Activated T-helper 1 cell treated with anti-CD3 and anti-CD28 coated beads, Interleukin-12 subunit alpha, Interleukin-12 subunit beta, Interleukin-2, Interleukin-4 antibody, amounts not matched to agents 30 ng/mL and 10 ng/mL and 1 ng/mL, durations not matched to agents 14 hours and 24 hours and 36 hours (primary cell): ENCODE data around the gene PRDM8. TPM values are rescaled to one million over a fixed set of nuclear protein-coding genes. Genes with fewer than 3 reads are reported as not detected.
A peak's percentile ranks its signal among the peaks of the same experiment; 100 is the strongest.

ENCODE experiments used
- DNase-seq: peaks from one replicate; pipeline ENCODE4 v3.0.0; 2021; ENCODE audit warnings: low spot score
- H3K27ac Mint-ChIP-seq: one replicate; pipeline ENCODE4 v1.8.0; 2021; ENCODE audit warnings: mild to moderate bottlenecking, mixed read lengths
- H3K27me3 Mint-ChIP-seq: one replicate; pipeline ENCODE4 v1.8.0; 2022; ENCODE audit warnings: mild to moderate bottlenecking, moderate library complexity, mixed read lengths; ENCODE audit not compliant: insufficient read depth
- H3K36me3 Mint-ChIP-seq: one replicate; pipeline ENCODE4 v1.8.0; 2021; ENCODE audit warnings: low read depth, mixed read lengths
- H3K4me1 Mint-ChIP-seq: one replicate; pipeline ENCODE4 v1.8.0; 2021; ENCODE audit warnings: low read depth, mixed read lengths
- H3K4me3 Mint-ChIP-seq: one replicate; pipeline ENCODE4 v1.8.0; 2021; ENCODE audit warnings: mild to moderate bottlenecking, moderate library complexity, mixed read lengths
- H3K9me3 Mint-ChIP-seq: one replicate; pipeline ENCODE4 v1.8.0; 2021; ENCODE audit warnings: mixed read lengths
- intact Hi-C: fragments of 100-400 bp; cut with micrococcal nuclease; formaldehyde crosslinking; loops from one replicate; pipeline ENCODE4 v1.15.1; 2024
- total RNA-seq: library from RNA; stranded (reverse); gene quantifications from 2 replicates; pipeline ENCODE4 v1.2.3, GENCODE V29; 2022

Gene PRDM8
- total RNA-seq, 1 donor from 2014 or later: 8.4 TPM

DNA sequence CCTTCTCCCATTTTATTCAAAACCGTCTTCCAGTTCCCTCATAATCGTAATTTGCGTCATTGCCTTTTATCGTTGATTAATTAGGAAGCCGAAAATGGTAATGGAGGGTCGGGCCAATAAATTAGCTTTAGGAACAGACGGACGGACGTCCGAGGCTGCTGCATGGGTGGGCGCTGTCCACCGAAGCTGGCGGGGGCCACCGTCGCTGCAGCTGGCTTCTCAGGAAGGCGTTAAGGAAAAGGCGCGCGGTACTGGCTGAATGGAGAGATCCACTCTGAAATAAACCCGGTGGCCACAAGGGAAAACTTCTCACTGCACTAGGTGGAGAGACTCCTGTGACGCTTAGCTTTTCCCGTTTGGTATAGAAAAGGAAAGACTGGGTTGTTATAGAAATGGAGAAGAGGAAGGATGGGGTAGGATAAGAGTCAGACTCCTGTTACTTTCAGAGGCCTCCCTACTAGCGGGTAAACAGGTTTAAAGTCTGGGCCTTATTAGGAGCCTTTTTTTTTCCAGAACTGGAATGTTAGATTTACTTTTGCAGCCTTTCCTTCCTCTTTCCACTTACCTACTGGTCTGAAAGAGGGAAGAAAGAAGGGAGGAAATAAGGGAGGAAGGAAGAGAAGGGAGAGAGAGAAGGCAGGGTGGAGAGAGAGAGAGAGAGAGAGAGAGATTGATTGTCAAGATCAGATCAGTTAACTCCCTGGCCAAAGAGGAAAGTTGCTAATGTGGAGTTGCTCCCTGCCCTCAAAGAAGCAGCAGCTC is 11.3 kb upstream of the PRDM8 start:
- peaks cover 15% of the 10 kb centered on the region for H3K27me3 Mint-ChIP-seq
- H3K9me3 Mint-ChIP-seq: no peaks in the 10 kb centered on the region
- DNase-seq: no peak
- peaks cover 53% of the 10 kb centered on the region for H3K4me1 Mint-ChIP-seq
- intact Hi-C loops: loop anchor here (10.0 kb wide), 3 partner anchors 271 to 1411 kb away; partner anchors contain the start of gene BMP2K
- H3K4me3 Mint-ChIP-seq: peak overlapping the region; percentile 98
- H3K36me3 Mint-ChIP-seq: peaks cover 17% of the 10 kb centered on the region
- H3K27ac Mint-ChIP-seq: no peak overlapping the region

DNA sequence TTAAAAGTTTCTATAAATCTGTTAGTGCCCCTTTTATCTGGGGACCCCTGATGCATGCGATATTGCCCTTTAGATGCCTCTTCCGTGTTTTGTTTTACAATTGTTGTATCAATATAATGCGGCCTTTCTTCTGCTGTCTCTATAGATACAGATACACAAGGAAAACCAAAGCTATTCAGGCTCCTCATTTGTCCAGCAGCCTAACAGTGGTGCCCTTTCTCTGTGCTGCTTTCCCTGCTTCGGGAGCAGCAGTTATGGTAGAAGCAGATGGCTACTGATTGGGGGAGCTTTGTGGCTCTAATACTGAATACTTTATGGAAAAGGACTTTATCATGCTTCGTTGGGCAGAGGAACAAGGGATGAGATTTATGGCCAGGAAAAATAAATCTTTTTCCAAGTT is 10.6 kb upstream of the PRDM8 start:
- H3K9me3 Mint-ChIP-seq: no peaks in the 10 kb centered on the region
- no peak for DNase-seq
- peaks cover 48% of the 10 kb centered on the region for H3K4me1 Mint-ChIP-seq
- intact Hi-C loops: loop anchor here (10.0 kb wide), 3 partner anchors 272 to 1412 kb away; partner anchors contain the start of gene BMP2K
- no peak overlapping the region for H3K27ac Mint-ChIP-seq
- H3K4me3 Mint-ChIP-seq: peak overlapping the region; percentile 6
- H3K27me3 Mint-ChIP-seq: peaks cover 15% of the 10 kb centered on the region
- peaks cover 21% of the 10 kb centered on the region for H3K36me3 Mint-ChIP-seq

GRCh38 chr4:80187677-80188076 is 9.6 kb upstream of the PRDM8 start:
- peaks cover 15% of the 10 kb centered on the region for H3K27me3 Mint-ChIP-seq
- no peaks in the 10 kb centered on the region for H3K9me3 Mint-ChIP-seq
- H3K36me3 Mint-ChIP-seq: peaks cover 28% of the 10 kb centered on the region
- H3K4me3 Mint-ChIP-seq: no peak overlapping the region
- H3K27ac Mint-ChIP-seq: no peak overlapping the region
- no peak for DNase-seq
- peaks cover 38% of the 10 kb centered on the region for H3K4me1 Mint-ChIP-seq
- intact Hi-C loops: loop anchor here (10.0 kb wide), 3 partner anchors 273 to 1413 kb away; partner anchors contain the start of gene BMP2K

- intact Hi-C loops: loop anchor here (10.0 kb wide), 3 partner anchors 274 to 1414 kb away; partner anchors contain the start of gene BMP2K
- H3K9me3 Mint-ChIP-seq: no peaks in the 10 kb centered on the region
- H3K27me3 Mint-ChIP-seq: peaks cover 15% of the 10 kb centered on the region
Observed at GRCh38 chr4:80188457-80188800, 8.9 kb upstream of the PRDM8 start.

DNA sequence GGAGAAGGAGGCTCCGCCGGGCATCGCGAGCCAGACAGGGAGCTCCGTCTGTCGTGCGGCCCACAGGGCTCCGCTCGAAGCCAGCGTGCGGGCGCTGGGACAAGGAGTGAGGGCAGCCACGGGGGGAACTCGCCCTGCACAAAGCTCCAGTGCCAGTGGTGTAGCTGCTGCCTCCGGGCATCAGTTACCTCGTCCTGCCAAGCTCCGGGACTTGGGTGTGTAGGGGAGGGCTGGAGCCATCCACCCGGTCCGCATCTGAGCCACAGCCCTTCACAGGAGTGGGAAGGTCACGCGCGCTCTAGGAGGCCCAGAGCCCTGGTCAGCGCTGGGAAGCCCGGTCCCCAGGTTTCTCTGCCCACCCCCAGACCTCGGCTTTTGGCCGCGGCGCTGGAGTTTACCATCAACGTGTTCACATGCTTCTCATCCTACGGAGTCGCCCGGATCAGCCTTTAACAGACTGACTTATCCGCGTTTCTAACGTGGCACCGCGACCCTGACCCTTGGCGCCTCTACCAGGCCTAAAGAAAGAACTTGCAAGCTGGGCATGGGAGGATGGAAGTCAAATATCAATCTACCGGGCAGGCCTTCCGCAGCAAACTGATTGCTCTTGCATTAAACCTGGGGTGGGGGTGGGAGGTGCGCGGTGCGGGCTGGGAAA is 8.4 kb upstream of the PRDM8 start:
- H3K4me1 Mint-ChIP-seq: peaks cover 30% of the 10 kb centered on the region
- H3K27ac Mint-ChIP-seq: no peak overlapping the region
- peaks cover 40% of the 10 kb centered on the region for H3K36me3 Mint-ChIP-seq
- no peak overlapping the region for H3K4me3 Mint-ChIP-seq
- DNase-seq: no peak
- intact Hi-C loops: loop anchor here (10.0 kb wide), 3 partner anchors 274 to 1414 kb away; partner anchors contain the start of gene BMP2K
- H3K9me3 Mint-ChIP-seq: no peaks in the 10 kb centered on the region
- peaks cover 15% of the 10 kb centered on the region for H3K27me3 Mint-ChIP-seq

More at GRCh38 chr4:80188457-80188800, 8.9 kb upstream of the PRDM8 start:
- DNase-seq: no peak
- Mint-ChIP-seq H3K36me3 (peaks cover 36% of the 10 kb centered on the region), H3K4me3 (no peak overlapping the region), H3K4me1 (peaks cover 31% of the 10 kb centered on the region), H3K27ac (no peak overlapping the region)

DNA sequence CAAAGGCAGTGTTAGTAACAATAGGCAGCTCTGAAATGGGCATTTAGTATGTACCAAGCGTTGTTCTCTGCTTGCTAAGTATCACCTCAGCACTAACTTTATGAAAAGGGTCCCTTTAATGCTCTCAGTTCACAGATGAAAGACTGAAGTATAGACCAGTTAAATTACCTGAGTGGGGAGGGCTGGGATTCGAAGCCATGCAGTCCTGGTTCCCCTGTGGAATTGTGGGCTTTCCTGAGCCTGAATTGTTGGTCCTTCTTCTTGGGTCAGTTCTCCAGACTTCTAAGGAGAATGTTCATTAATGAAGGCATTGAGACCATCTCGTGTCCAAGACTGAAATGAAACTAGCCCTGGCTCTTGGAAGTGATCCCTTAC is 7.7 kb upstream of the PRDM8 start:
- Mint-ChIP-seq H3K4me1 (peaks cover 30% of the 10 kb centered on the region), H3K9me3 (no peaks in the 10 kb centered on the region), H3K36me3 (peaks cover 40% of the 10 kb centered on the region), H3K27ac (no peak overlapping the region), H3K4me3 (no peak overlapping the region), H3K27me3 (peaks cover 15% of the 10 kb centered on the region)
- DNase-seq: no peak
- intact Hi-C loops: loop anchor here (10.0 kb wide), 3 partner anchors 275 to 1415 kb away; partner anchors contain the start of gene BMP2K

GRCh38 chr4:80189956-80190677 is 7.2 kb upstream of the PRDM8 start:
- no peak for DNase-seq
- H3K27me3 Mint-ChIP-seq: peaks cover 15% of the 10 kb centered on the region
- H3K4me1 Mint-ChIP-seq: peaks cover 29% of the 10 kb centered on the region
- intact Hi-C loops: loop anchor here (10.0 kb wide), 3 partner anchors 275 to 1415 kb away; partner anchors contain the start of gene BMP2K
- no peak overlapping the region for H3K4me3 Mint-ChIP-seq
- H3K36me3 Mint-ChIP-seq: peaks cover 41% of the 10 kb centered on the region
- no peaks in the 10 kb centered on the region for H3K9me3 Mint-ChIP-seq
- H3K27ac Mint-ChIP-seq: no peak overlapping the region

DNA sequence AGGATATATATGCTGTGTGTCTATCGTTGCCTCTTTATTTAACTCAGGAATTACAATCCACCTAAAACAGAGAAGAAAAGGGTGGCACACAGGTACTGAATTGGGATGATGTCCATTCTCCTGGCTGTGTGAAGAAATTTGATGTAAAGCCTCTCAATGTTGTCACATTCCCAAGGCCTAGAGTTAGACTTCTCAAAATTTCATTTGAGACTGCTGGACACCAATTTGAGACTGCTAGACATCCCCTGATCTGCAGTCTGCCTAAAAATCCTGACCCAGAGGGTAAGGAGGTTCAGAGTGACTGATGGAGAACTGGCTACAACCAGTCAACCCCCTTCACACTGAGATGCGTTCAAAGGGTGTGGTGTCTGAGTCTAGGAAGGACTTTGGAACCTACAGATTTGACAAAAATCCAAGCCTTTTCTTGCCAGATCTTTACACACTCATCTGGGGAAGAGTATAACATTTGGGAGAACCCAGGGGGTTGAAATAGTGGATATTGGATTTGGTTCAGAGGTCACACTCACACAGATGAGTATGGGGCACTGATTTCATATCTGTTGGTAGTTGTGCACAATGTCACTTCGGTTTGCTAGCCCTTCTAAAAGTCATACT is 4.9 kb upstream of the PRDM8 start:
- H3K27me3 Mint-ChIP-seq: peaks cover 2% of the 10 kb centered on the region
- H3K27ac Mint-ChIP-seq: no peak overlapping the region
- H3K9me3 Mint-ChIP-seq: no peaks in the 10 kb centered on the region
- no peak overlapping the region for H3K4me3 Mint-ChIP-seq
- peaks cover 50% of the 10 kb centered on the region for H3K36me3 Mint-ChIP-seq
- intact Hi-C loops: no loop called here
- DNase-seq: no peak
- H3K4me1 Mint-ChIP-seq: peaks cover 30% of the 10 kb centered on the region

- H3K36me3 Mint-ChIP-seq: peaks cover 52% of the 10 kb centered on the region
- no peak for DNase-seq
- H3K4me3 Mint-ChIP-seq: no peak overlapping the region
- peaks cover 30% of the 10 kb centered on the region for H3K4me1 Mint-ChIP-seq
- intact Hi-C loops: no loop called here
- H3K9me3 Mint-ChIP-seq: no peaks in the 10 kb centered on the region
- no peak overlapping the region for H3K27ac Mint-ChIP-seq
- H3K27me3 Mint-ChIP-seq: peaks cover 5% of the 10 kb centered on the region
Observed at GRCh38 chr4:80192937-80193336, 4.4 kb upstream of the PRDM8 start.

- peaks cover 61% of the 10 kb centered on the region for H3K36me3 Mint-ChIP-seq
- H3K4me3 Mint-ChIP-seq: no peak overlapping the region
- no peak for DNase-seq
- H3K9me3 Mint-ChIP-seq: no peaks in the 10 kb centered on the region
- peaks cover 33% of the 10 kb centered on the region for H3K4me1 Mint-ChIP-seq
- peaks cover 17% of the 10 kb centered on the region for H3K27me3 Mint-ChIP-seq
- intact Hi-C loops: no loop called here
- no peak overlapping the region for H3K27ac Mint-ChIP-seq
Observed at GRCh38 chr4:80195441-80196140, 1.7 kb upstream of the PRDM8 start.

- DNase-seq: no peak
- peaks cover 39% of the 10 kb centered on the region for H3K4me1 Mint-ChIP-seq
- no peak overlapping the region for H3K27ac Mint-ChIP-seq
- H3K27me3 Mint-ChIP-seq: peaks cover 17% of the 10 kb centered on the region
- intact Hi-C loops: no loop called here
- peaks cover 67% of the 10 kb centered on the region for H3K36me3 Mint-ChIP-seq
- H3K9me3 Mint-ChIP-seq: no peaks in the 10 kb centered on the region
- H3K4me3 Mint-ChIP-seq: peak overlapping the region; percentile 50
Observed at GRCh38 chr4:80196259-80196921, 913 bp upstream of the PRDM8 start.
